ENCODE data around the gene MED12.

GRCh38 chrX:71166461-71166860 lies 48.1 kb downstream of the MED12 start:
- TF ChIP-seq CTCF (IDR thresholded peaks at IDR 0.05) (no peak), POLR2A (IDR thresholded peaks at IDR 0.05) (no peak), POLR2AphosphoS5 (IDR thresholded peaks at IDR 0.05) (no peak), EP300 (IDR thresholded peaks at IDR 0.05; ENCODE audit: low read depth) (no peak)
